Adipose tissue (tissue), 3 donors: ENCODE measurements around the gene AVEN. TPM values are rescaled to one million over a fixed set of nuclear protein-coding genes. Genes with fewer than 3 reads are reported as not detected.
"Not testable (repeated sequence)": the region's sequence is repeated elsewhere in the genome, so short reads cannot be mapped to it uniquely, and the experiment has no call there.

Source experiments
- H3K27ac ChIP-seq: one replicate; pipeline ENCODE4 v1.5.1; 2013; ENCODE audit warnings: low read depth, low read length
- WGBS, 3 donors: extraction: QIAGEN DNeasy Blood & Tissue Kit; methylation state at CpG; one replicate each; pipeline ENCODE4 v1.1.7; 2013; 5-methylcytosine and 5-hydroxymethylcytosine counted together
- polyA plus RNA-seq, 3 donors: library from polyadenylated mRNA; stranded (reverse); fragments of 200-250 nt; gene quantifications; one replicate each; pipeline ENCODE4 v1.2.3, GENCODE V29; 2013
- donor health status: healthy with polysubstance abuse.
- donor health status: Bipolar disorder and iron deficiency.
- donor health status: healthy.

The AVEN gene
- polyA plus RNA-seq, 3 donors = 12.9 to 18.6 (median 16.2) TPM

DNA sequence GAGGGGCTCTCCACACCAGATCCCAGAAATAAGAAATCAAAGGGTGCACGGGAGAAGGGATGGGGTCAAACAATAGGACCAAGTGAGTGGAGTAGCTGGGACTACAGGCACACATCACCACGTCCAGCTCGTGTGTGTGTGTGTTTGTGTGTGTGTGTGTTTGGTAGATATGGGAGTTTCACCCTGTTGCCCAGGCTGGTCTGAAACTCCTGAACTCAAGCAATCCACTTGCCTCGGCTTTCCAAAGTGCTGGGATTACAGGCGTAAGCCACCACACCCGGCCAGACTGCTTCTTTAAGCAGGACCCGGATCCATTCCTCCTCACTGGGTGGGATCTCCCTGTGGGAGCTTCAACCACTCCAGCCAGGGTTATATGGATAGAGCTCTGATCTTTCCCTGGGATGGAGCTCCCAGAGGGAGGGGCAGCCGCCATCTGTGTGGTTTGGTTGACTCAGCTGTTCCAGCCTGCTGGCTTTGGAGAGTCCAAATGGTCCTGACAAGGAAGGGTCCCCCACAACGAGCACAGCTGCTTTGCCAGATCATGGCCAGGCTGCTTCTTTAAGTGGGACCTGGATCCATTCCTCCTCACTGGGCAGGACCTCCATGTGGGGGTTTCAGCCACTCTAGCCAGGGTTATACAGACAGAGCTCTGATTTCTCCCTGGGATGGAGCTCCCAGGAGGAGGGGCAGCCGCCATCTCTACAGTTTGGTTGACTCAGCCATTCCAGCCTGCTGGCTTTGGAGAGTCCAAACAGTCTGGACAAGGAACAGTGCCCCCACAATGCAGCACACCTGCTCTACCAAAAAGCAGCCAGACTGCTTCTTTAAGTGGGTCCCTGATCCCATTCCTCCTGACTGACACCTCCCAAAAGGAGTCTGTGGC lies 9.1 kb upstream of the AVEN start:
- no peak overlapping the region for H3K27ac ChIP-seq
- 76 to 86% (median 79%) methylated on average over 10 of the region's 10 CpGs for WGBS, 3 donors

DNA sequence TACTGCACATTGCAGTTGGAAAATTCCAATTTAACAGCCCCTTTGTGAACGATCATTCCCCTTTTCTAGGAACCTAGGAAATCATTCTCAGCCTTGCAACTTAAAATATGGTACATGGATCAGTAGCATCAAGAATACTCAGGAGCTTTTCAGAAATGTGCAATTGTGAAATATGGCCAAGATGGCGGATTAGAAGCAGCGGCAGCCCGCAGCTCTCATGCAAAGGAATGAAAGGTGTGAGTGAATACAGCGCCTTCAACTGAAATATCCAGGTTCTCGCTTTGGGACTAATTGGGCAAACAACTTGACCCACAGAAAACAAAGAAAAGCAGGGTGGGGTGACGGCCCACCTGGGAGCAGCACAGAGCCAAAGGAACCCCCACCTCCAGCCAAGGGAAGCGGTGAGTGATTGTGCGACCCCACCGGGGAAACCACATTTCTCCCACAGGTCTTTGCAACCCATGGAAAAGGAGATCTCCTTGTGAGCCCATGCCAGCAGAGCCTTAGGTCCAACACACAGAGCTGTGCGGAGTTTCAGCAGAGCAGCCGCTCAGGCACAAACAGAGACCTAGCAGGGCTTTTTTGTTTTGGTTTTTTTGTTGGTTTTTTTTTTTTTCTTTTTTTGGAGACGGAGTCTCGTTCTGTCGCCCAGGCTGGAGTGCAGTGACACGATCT lies 7.6 kb upstream of the AVEN start:
- 89 to 94% (median 92%) methylated on average over 16 of the region's 16 CpGs for WGBS, 3 donors
- no peak overlapping the region for H3K27ac ChIP-seq

DNA sequence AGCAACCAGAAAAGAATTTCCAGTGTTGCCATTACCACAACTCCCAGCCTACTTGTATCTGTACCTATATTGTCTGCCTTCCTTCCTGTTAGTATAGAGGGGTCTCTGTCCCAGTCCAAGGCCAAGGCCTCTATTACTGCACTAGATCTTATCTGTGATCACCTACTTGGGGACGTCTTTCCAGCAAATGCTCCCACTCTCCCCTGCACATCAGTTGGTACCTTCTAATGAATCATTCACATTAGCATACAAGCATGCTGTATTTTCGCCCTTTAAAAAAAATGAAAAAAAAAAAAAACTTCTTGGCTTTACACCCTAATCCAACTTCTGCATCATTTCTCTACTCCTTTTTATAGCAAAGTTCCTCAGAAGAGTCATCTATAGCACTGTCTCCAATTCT lies 4.8 kb upstream of the AVEN start:
- 68 to 89% (median 83%) methylated on average over 2 of the region's 2 CpGs for WGBS, 3 donors
- H3K27ac ChIP-seq = no peak overlapping the region

GRCh38 chr15:34043391-34043790 lies 4.4 kb upstream of the AVEN start:
- 83 to 87% (median 83%) methylated on average over 1 of the region's 1 CpG for WGBS, 3 donors
- H3K27ac ChIP-seq = no peak overlapping the region

DNA sequence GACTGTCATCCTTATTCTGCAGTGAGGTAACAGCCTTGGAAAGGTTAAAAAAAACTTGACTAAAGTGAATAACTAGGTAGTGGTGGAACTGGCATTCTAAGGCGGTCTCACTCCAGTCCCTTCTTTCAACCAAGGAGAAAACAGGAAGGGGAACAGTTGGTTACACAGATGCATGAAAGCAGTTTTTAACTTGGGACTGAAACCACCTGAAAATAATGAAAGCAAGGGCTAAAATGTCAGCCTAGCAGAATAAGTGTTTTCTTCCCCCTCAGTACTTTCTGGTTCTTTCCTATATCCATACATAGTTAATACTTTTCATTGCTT lies 748 bp upstream of the AVEN start:
- H3K27ac ChIP-seq = no peak overlapping the region
- WGBS, 3 donors = 43 to 72% (median 72%) methylated on average over 1 of the region's 1 CpG

GRCh38 chr15:34038023-34038870 lies 757 bp downstream of the AVEN start:
- 0 to 1% (median 1%) methylated on average over 62 to 69 of the region's 70 CpGs for WGBS, 3 donors
- H3K27ac ChIP-seq = peak overlapping the region; percentile 98

GRCh38 chr15:34031987-34032760 lies 6.8 kb downstream of the AVEN start:
- H3K27ac ChIP-seq = no peak overlapping the region
- 76 to 95% (median 93%) methylated on average over 10 of the region's 10 CpGs for WGBS, 3 donors

DNA sequence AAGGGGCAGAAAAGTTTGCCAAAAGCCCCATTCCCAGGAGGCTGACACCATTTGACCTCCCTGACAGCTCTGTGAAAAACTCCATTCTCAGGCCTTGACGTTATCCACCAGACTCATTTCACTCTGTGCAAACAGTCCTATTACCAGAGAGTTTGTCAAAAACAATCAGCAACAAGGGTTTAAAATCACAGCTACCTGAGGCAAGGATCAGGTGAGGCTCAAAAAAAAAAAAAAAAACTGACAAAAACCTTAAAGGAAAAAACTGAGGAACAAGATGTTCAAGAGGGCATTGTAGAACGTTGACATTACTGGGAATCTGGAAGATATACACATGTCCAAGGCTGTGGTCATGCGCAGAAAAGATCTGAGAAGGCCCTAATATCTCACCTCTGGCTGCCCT lies 11.4 kb downstream of the AVEN start:
- no peak overlapping the region for H3K27ac ChIP-seq
- 51 to 55% (median 54%) methylated on average over 3 of the region's 3 CpGs for WGBS, 3 donors

- 47 to 85% (median 61%) methylated on average over 3 of the region's 3 CpGs for WGBS, 3 donors
- H3K27ac ChIP-seq = no peak overlapping the region
These were observed 13.8 kb downstream of the AVEN start for GRCh38 chr15:34025252-34025651.

GRCh38 chr15:34023907-34024306 lies 15.1 kb downstream of the AVEN start:
- WGBS, 3 donors = 38 to 70% (median 50%) methylated on average over 1 of the region's 1 CpG

DNA sequence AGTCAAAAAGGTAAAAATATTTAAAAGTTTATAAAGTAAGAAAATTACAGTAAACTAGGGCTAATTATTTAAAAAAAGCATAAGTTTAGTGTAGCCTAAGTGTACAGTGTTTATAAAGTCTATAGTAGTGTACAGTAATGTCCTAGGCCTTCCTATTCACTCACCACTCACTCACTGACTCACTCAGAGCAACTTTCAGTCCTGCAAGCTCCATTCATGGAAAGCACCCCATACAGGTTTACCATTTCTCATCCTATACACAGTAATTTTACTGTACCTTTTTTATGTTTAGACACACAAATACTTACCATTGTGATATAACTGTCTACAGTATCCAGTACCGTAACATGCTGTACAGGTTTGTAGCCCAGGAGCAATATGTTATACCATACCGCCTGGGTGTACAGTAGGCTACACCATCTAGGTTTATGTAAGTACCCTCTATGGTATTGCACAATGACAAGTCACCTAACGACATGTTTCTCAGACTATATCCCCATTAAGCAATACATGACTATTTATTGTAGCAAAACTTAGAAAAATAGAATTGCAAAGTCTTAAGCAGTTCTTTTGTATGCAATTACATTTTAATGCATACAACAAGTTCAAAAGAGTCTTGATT lies 19.5 kb downstream of the AVEN start:
- H3K27ac ChIP-seq = no peak overlapping the region
- 83 to 94% (median 88%) methylated on average over 3 of the region's 3 CpGs for WGBS, 3 donors

More at GRCh38 chr15:34023907-34024306, 15.1 kb downstream of the AVEN start:
- H3K27ac ChIP-seq = no peak overlapping the region

DNA sequence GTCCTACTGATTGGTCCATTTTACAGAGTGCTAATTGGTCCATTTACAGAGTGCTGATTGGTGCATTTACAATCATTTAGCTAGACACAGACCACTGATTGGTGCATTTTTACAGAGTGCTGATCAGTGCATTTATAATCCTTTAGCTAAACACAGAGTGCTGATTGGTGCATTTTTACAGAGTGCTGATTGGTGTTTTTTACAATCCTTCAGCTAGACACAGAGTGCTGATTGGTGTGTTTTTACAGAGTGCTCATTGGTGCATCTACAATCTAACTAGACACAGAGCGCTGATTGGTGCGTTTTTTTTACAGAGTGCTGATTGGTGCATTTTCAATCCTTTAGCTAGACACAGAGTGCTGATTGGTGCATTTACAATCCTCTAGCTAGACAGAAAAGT lies 20.3 kb downstream of the AVEN start:
- not testable (repeated sequence) for H3K27ac ChIP-seq
- WGBS, 3 donors = 98 to 100% (median 99%) methylated on average over 2 of the region's 2 CpGs

DNA sequence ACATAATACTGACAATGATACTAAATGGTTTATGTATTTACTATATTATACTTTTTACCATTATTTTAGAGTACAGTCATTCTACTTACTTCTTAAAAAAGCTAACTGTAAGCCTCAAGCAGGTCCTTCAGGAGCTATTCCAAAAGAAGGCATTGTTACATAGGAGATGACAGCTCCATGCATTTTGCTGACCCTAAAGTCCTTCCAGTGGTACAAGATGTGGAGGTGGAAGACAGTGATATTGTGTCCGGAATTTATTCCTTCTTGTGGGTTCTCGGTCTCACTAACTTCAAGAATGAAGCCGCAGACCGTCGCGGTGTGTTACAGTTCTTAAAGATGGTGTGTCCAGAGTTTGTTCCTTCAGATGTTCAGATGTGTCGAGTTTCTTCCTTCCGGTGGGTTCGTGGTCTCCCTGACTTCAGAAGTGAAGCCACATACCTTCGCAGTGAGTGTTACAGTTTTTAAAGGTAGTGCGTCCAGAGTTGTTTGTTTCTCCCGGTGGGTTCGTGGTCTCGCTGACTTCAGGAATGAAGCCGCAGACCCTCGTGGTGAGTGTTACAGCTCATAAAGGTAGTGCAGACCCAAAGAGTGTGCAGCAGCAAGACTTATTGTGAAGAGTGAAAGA lies 20.9 kb downstream of the AVEN start:
- H3K27ac ChIP-seq = no peak overlapping the region
- 82 to 95% (median 87%) methylated on average over 16 of the region's 16 CpGs for WGBS, 3 donors

DNA sequence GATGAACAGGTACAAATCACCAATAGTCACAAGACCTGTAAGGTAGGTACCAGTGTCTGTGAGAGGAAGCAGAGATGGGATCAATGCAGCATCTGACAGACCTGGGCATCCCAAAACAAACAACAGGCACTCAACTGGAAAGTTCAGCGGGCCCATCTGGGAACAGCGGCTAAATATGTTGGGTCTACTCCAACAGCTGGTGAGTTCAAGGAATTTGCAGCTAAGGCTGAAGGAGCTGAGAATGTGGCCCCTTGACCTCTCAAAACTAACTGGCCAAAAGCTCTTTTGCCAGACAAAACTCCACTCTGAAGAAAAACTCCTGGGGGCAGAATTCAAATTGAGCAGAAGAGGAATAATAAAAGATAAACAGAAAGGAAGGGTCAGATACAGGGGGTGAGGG lies 24.4 kb downstream of the AVEN start:
- WGBS, 3 donors = 88 to 96% (median 88%) methylated on average over 2 of the region's 2 CpGs
- no peak overlapping the region for H3K27ac ChIP-seq

DNA sequence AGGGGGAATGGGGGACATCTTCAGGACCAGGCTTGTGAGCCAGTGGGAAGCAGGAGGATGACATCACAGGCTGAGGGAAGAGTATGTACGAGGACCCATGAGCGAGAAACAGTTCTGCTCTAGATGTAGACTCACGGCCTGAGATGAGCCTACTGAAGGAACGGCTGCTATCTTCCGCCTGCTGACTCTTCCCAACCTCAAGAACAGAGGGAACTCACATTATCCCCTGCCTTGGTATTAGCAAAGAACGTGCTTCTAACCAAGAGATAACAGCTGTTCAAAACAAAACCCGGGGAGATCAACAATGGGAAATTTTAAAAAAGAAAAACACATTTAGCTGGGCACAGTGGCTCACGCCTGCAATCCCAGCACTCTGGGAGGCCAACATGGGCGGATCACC lies 25.3 kb downstream of the AVEN start:
- WGBS, 3 donors = 95 to 99% (median 97%) methylated on average over 9 of the region's 9 CpGs

DNA sequence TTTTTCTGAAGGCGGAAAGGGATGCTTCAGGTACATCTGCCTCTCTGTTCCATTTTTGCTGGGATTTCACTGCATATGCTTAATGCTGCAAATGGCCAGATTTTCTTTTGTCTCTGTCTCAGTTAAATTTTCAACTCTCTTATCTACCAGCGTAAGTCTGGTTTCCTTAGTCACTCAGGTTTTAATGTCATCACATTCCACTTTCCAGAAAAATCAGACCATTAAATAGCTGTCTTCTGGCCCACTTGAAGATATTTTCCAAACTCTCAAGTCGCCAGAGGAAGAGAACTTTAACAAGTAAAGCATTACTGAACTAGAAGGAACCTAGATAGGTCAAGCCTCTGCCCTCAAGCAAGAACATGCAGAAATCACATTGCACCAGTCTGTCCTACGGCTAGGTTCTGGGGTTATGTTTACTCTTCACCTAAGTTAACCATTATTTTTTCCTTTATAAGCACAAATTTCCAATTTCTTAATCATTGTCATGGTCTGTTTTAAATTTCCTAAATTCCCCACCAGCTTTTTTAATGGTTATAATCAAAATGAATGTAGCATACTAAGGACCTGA lies 26.5 kb downstream of the AVEN start:
- no peak overlapping the region for H3K27ac ChIP-seq
- 90 to 94% (median 91%) methylated on average over 4 of the region's 4 CpGs for WGBS, 3 donors

More for the DNA sequence above, 25.3 kb downstream of the AVEN start:
- H3K27ac ChIP-seq = no peak overlapping the region

- WGBS, 3 donors = 83 to 86% (median 84%) methylated on average over 2 of the region's 2 CpGs
- no peak overlapping the region for H3K27ac ChIP-seq
These were observed 27.5 kb downstream of the AVEN start for GRCh38 chr15:34011481-34011880.
